ENCODE data around the gene GPR180.

DNA sequence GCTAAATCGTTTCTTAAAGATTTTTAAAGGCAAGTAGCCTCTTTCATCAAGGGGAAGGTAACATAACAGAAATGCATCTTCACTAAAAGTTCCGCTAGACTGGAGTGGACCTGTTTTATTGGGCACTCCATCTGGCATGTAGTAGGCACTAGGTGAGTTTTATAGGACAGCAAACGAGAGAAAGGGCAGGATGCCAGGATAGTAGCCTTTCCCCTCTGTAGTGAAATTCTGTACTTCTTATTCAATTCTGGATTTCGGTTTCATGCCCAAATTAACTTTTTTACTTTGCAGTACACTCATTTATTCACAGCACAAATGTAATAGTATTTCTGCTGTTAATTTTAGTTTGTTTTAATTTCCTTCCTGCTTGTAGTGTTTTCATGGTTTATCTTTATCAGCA is 45.2 kb downstream of the GPR180 start:
- TF ChIP-seq EZH2 (IDR thresholded peaks at IDR 0.05; ENCODE audit: low read length, unreplicated experiment) (no peak), EZH2phosphoT487 (IDR thresholded peaks at IDR 0.05; ENCODE audit: borderline replicate concordance, low read length) (no peak)
- TF ChIP-seq, protein P1, sequence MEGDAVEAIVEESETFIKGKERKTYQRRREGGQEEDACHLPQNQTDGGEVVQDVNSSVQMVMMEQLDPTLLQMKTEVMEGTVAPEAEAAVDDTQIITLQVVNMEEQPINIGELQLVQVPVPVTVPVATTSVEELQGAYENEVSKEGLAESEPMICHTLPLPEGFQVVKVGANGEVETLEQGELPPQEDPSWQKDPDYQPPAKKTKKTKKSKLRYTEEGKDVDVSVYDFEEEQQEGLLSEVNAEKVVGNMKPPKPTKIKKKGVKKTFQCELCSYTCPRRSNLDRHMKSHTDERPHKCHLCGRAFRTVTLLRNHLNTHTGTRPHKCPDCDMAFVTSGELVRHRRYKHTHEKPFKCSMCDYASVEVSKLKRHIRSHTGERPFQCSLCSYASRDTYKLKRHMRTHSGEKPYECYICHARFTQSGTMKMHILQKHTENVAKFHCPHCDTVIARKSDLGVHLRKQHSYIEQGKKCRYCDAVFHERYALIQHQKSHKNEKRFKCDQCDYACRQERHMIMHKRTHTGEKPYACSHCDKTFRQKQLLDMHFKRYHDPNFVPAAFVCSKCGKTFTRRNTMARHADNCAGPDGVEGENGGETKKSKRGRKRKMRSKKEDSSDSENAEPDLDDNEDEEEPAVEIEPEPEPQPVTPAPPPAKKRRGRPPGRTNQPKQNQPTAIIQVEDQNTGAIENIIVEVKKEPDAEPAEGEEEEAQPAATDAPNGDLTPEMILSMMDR (conservative IDR thresholded peaks at IDR 0.05; ENCODE audit: low read depth, low read length), result no peak
